ENCODE results near the gene FITM1.
A peak's percentile ranks its signal among the peaks of the same experiment; 100 is the strongest.

FITM1 gene, protein sequence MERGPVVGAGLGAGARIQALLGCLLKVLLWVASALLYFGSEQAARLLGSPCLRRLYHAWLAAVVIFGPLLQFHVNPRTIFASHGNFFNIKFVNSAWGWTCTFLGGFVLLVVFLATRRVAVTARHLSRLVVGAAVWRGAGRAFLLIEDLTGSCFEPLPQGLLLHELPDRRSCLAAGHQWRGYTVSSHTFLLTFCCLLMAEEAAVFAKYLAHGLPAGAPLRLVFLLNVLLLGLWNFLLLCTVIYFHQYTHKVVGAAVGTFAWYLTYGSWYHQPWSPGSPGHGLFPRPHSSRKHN

DNA sequence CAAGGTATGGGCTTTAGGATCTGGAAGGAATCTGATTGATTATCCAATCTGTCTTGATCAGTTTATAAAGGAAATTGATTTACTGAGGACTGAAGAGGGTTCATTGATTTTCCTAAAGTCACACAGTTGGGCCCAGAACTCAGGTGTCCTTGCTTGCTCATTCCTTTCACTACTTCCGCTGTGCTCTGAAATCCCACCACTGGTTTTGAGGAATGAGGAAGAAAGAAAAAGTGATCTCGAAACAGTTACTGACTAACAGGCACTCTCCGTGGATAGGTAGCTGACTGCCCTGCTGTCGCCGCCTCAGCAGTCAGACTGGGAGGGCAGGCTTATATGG, at the start of gene FITM1:
Gene FITM1 (plus strand): TSS at position 280 of the 337 bp plus-strand sequence. CDS start 905 bp downstream, outside the sequence.
- Histone ChIP-seq H3K36me3 (ENCODE audit: insufficient read depth, low read length) (no peaks in the 10 kb centered on the region), H3K4me3 (no peak within 1 kb of the TSS), H3K9ac (ENCODE audit: insufficient read length) (no peak within 1 kb of the TSS), H3K27ac (no peak within 1 kb of the TSS), H3K9me3 (ENCODE audit: low read depth, low read length) (no peaks in the 10 kb centered on the region)
- TF ChIP-seq POLR2AphosphoS5 (IDR thresholded peaks at IDR 0.05; ENCODE audit: borderline replicate concordance, low read depth, low read length) (no peak), EZH2 (IDR thresholded peaks at IDR 0.05) (no peak), FOXP2 (optimal IDR thresholded peaks at IDR 0.05; ENCODE audit: control extremely low read depth, extremely low read length, insufficient read depth) (no peak)
- DNase-seq (ENCODE audit: low read depth, low spot score): no peak

DNA sequence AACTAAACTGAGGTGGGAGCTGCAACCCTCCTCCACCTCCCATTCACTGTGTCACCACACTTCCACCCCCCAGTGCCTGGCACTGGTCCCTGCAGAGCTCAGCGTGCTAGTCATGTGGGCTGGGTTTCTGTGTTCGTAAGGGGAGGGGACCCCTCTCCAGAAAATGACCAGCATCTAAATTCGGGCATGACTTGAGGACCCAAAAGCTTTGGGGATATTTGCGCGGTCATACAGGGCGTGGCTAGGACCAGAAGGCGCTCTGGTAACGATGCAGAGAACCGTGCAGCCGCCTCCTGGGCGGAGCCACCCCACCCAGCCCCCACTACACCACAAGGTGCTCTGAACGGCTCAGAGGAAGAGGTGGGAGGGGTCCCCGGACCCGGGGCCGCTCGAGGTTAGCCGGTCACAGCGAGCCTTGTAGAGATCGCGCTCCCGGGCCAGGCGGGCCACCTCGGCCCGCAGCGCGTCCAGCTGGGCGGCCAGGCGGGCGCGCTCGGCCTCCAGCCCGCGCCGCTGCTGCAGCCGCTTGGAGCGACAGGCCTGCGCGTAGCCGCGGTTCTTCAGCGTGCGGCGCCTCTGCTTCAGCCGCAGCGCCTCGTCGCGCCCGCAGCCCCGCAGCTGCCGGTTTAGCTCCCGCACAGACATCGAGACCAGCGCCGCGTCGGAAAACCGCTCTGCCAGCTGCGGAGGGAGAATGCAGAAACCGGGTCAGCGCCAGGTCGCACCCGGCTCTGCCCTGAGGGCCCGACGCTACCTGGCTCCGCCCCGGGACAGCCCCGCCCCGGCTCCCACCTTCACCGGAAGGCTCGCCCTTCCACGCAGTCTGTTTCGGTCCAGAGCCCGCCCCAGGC, 49.3 kb upstream of the FITM1 start:
- no peak for DNase-seq (ENCODE audit: low read depth, low spot score)
- TF ChIP-seq POLR2AphosphoS5 (IDR thresholded peaks at IDR 0.05; ENCODE audit: borderline replicate concordance, low read depth, low read length) (no peak), FOXP2 (optimal IDR thresholded peaks at IDR 0.05; ENCODE audit: control extremely low read depth, extremely low read length, insufficient read depth) (no peak), EZH2 (IDR thresholded peaks at IDR 0.05) (no peak)
- H3K36me3 ChIP-seq (ENCODE audit: insufficient read depth, low read length): no peaks in the 10 kb centered on the region
- H3K27ac ChIP-seq: no peak overlapping the region
- H3K9me3 ChIP-seq (ENCODE audit: low read depth, low read length): no peaks in the 10 kb centered on the region
- H3K9ac ChIP-seq (ENCODE audit: insufficient read length): peak overlapping the region; percentile 51
- H3K4me3 ChIP-seq: peak overlapping the region; percentile 74

DNA sequence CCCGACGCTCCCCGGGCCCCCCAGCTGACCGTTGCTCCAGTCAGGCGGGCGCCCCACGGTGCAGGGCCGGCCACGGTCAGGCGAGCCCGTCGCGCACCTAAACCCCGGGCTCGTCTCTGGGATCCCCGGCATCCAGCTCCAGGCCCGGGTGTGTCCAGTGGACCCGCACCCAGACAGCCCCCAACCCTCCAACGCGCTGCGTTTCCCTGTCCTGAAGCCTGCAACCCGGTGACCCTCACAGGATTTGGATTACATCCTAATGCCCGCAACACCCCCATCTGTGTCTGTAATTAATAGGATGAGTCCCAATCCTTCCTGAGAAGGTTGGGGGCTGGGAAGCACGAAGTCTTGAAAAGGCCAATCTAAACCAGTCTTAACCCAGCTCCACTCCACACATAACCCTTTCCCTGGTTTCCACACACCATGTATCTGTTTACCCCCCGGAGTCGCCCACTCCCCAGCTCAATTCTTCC, 48.7 kb upstream of the FITM1 start:
- Histone ChIP-seq H3K9ac (ENCODE audit: insufficient read length) (no peak overlapping the region), H3K27ac (no peak overlapping the region), H3K9me3 (ENCODE audit: low read depth, low read length) (no peaks in the 10 kb centered on the region), H3K4me3 (peak overlapping the region; percentile 74), H3K36me3 (ENCODE audit: insufficient read depth, low read length) (no peaks in the 10 kb centered on the region)
- no peak for DNase-seq (ENCODE audit: low read depth, low spot score)
- TF ChIP-seq POLR2AphosphoS5 (IDR thresholded peaks at IDR 0.05; ENCODE audit: borderline replicate concordance, low read depth, low read length) (no peak), EZH2 (IDR thresholded peaks at IDR 0.05) (no peak), FOXP2 (optimal IDR thresholded peaks at IDR 0.05; ENCODE audit: control extremely low read depth, extremely low read length, insufficient read depth) (no peak)

GRCh38 chr14:24082411-24083080, 47.9 kb upstream of the FITM1 start:
- Histone ChIP-seq H3K27ac (no peak overlapping the region), H3K9ac (ENCODE audit: insufficient read length) (no peak overlapping the region), H3K4me3 (no peak overlapping the region), H3K9me3 (ENCODE audit: low read depth, low read length) (no peaks in the 10 kb centered on the region), H3K36me3 (ENCODE audit: insufficient read depth, low read length) (no peaks in the 10 kb centered on the region)
- no peak for TF ChIP-seq FOXP2 (optimal IDR thresholded peaks at IDR 0.05; ENCODE audit: control extremely low read depth, extremely low read length, insufficient read depth)
- no peak for TF ChIP-seq EZH2 (IDR thresholded peaks at IDR 0.05)
- TF ChIP-seq POLR2AphosphoS5 (IDR thresholded peaks at IDR 0.05; ENCODE audit: borderline replicate concordance, low read depth, low read length): no peak
- no peak for DNase-seq (ENCODE audit: low read depth, low spot score)

- TF ChIP-seq FOXP2 (optimal IDR thresholded peaks at IDR 0.05; ENCODE audit: control extremely low read depth, extremely low read length, insufficient read depth) (no peak), POLR2AphosphoS5 (IDR thresholded peaks at IDR 0.05; ENCODE audit: borderline replicate concordance, low read depth, low read length) (no peak), EZH2 (IDR thresholded peaks at IDR 0.05) (no peak)
- Histone ChIP-seq H3K9ac (ENCODE audit: insufficient read length) (no peak overlapping the region), H3K36me3 (ENCODE audit: insufficient read depth, low read length) (no peaks in the 10 kb centered on the region), H3K4me3 (no peak overlapping the region), H3K27ac (no peak overlapping the region), H3K9me3 (ENCODE audit: low read depth, low read length) (no peaks in the 10 kb centered on the region)
- no peak for DNase-seq (ENCODE audit: low read depth, low spot score)
These were observed 47.0 kb upstream of the FITM1 start for GRCh38 chr14:24083462-24083861.

DNA sequence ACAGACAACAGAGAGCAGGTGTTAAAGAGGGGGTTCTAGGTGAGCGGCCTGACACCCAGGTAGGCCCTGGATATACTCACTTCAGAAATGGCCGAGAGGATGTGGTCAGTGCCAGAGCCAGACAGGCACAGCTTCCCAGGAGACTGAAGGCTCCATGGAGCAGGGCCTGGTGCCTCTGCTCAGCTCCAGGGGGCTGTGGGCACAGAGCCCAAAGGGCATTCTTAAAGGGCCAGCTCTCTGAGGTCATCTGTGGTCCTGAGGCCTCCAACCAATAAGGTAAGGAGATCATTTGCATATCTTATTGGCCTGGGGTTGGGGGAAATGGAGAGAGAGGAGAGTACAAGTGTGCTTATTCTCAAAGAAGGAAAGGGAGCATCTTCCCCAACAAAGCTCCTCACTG, 46.0 kb upstream of the FITM1 start:
- H3K9me3 ChIP-seq (ENCODE audit: low read depth, low read length): no peaks in the 10 kb centered on the region
- H3K9ac ChIP-seq (ENCODE audit: insufficient read length): no peak overlapping the region
- H3K27ac ChIP-seq: no peak overlapping the region
- H3K36me3 ChIP-seq (ENCODE audit: insufficient read depth, low read length): no peaks in the 10 kb centered on the region
- no peak for TF ChIP-seq FOXP2 (optimal IDR thresholded peaks at IDR 0.05; ENCODE audit: control extremely low read depth, extremely low read length, insufficient read depth)
- no peak overlapping the region for H3K4me3 ChIP-seq
- DNase-seq (ENCODE audit: low read depth, low spot score): no peak

DNA sequence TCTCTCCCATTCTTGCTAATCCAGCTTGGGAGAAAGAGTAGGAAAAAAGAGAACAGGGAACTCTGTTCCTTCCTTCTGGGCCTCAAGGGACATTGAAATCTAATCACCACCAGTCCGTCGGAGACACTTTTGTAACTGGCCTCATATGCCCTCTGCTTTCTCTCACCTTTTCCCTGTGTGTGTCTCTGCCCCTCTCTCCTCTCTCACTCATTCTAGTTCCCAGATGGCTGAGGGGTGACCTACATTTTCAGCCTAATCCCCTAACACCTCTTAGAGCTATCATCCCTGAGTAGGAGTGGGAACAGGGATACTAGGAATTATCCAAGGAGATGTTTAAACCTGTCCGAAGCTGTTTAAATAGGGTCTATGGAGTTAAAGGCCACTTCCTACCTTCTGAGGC, 45.2 kb upstream of the FITM1 start:
- Histone ChIP-seq H3K36me3 (ENCODE audit: insufficient read depth, low read length) (no peaks in the 10 kb centered on the region), H3K27ac (no peak overlapping the region), H3K4me3 (no peak overlapping the region), H3K9me3 (ENCODE audit: low read depth, low read length) (no peaks in the 10 kb centered on the region), H3K9ac (ENCODE audit: insufficient read length) (no peak overlapping the region)
- no peak for TF ChIP-seq FOXP2 (optimal IDR thresholded peaks at IDR 0.05; ENCODE audit: control extremely low read depth, extremely low read length, insufficient read depth)
- no peak for TF ChIP-seq EZH2 (IDR thresholded peaks at IDR 0.05)
- no peak for TF ChIP-seq POLR2AphosphoS5 (IDR thresholded peaks at IDR 0.05; ENCODE audit: borderline replicate concordance, low read depth, low read length)
- DNase-seq (ENCODE audit: low read depth, low spot score): no peak

All from SK-N-MC (cell line).